Measurements from ENCODE around the gene NXPH4. TPM values are rescaled to one million over a fixed set of nuclear protein-coding genes. Genes with fewer than 3 reads are reported as not detected.

NXPH4 gene
- total and polyA plus RNA-seq, 12 donors: 0.06 to 3.7 (median 0.46) TPM; not detected in 3

DNA sequence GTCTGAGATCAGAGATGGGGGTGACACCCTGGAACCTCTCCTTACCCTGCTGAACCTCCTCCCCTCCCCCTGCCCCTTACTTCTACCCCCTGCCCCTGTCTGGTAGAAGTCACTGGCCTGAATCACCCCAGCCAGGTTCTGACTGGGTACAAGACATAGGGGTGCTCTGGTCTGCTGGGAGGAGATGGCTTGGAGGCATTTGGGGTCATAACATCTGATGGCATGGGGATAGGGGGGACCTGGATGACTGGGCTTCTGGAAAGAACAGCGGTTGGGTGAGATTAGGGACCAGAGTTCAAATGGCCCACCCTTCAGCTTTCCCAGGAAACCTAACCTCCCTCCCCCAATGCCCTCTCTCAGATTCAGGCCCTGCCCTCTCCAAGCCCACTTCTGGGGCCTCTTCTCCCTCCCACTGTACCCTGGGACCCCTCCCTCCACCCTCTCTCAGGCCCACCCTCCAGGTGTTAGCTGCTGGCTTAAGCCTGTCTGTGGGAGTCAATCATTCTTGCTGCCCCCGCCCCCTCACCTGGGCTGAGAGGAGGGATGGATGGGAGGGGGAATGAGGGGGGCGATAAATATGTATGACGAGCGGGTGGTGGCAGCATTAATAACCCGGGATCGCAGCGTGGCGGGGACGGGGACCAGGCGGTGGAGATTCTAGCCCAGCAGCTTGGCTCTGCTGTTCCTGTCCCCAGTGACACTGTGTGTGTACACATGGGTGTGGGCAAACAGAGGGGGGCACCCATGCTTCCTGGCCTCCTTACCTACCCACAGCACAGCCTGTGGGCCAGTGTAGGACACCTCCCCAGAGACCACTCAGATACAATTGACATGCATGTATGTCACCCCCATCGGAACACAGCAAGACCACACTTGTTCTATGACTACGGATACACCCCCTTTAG, 5.9 kb downstream of the NXPH4 start:
- DNase-seq: no peak
- 51 to 63% (median 54%) methylated on average over 4 to 13 of the region's 13 CpGs for WGBS, 4 donors
- no peak overlapping the region for H3K4me3 ChIP-seq
- H3K9me3 ChIP-seq (replicated peaks in 1 of 3): no peaks in the 10 kb centered on the region
- intact Hi-C loops (cut with DNase I): no loop called here
- H3K4me1 ChIP-seq (replicated peaks in 1 of 2): peaks cover 0 to 1% of the 10 kb centered on the region in 2 donors
- H3K36me3 ChIP-seq (replicated peaks in 1 of 2): no peaks in the 10 kb centered on the region
- H3K27ac ChIP-seq: no peak overlapping the region
- peaks cover 86% of the 10 kb centered on the region for H3K27me3 ChIP-seq
- TF ChIP-seq, protein P1, sequence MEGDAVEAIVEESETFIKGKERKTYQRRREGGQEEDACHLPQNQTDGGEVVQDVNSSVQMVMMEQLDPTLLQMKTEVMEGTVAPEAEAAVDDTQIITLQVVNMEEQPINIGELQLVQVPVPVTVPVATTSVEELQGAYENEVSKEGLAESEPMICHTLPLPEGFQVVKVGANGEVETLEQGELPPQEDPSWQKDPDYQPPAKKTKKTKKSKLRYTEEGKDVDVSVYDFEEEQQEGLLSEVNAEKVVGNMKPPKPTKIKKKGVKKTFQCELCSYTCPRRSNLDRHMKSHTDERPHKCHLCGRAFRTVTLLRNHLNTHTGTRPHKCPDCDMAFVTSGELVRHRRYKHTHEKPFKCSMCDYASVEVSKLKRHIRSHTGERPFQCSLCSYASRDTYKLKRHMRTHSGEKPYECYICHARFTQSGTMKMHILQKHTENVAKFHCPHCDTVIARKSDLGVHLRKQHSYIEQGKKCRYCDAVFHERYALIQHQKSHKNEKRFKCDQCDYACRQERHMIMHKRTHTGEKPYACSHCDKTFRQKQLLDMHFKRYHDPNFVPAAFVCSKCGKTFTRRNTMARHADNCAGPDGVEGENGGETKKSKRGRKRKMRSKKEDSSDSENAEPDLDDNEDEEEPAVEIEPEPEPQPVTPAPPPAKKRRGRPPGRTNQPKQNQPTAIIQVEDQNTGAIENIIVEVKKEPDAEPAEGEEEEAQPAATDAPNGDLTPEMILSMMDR (IDR thresholded peaks at IDR 0.05): no peak
- TF ChIP-seq POLR2A (IDR thresholded peaks at IDR 0.05): no peak

DNA sequence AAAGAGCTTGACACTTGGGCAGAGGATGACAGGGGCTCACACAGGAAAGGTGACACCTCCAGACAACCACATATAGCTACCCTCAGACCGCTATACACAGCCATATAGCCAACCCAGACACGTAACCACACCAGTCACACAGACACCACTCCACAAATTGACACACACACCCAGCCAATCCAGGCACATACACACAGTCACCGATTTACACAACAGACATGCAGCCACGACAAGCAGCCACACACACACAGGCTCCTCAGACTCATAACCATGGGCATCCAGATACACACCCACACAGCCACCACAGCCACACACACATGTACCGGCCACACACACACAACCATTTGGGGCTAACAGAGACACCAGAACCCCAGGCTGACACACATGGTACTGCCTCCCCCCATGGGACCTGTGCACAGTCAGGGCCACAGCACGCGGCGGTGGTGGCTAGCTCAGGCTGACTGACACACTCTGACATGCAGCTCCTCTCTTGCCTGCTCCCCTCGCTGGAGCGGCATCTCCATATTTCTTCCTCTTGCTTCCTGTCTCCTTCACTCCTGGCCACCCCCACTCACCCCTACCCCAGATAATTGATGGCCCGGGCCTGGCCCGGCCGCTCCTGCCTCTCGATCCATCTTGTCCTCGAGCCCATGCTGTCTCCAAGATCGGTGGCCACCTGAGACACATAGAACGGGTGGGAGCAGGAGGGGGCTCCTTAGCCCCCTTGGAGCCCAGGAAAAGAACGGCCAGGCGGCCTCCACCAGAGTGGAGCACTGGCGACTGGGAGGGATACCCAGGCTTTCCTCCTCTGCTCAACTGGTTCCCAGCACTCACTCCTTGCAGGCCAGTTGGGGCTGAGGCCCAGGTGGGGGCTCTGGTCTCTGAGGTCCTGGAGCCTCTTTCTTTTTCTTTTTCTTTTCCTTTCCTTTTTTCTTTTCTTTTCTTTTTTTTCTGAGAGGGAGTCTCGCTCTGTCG, 6.9 kb downstream of the NXPH4 start:
- Histone ChIP-seq H3K9me3 (replicated peaks in 1 of 3) (no peaks in the 10 kb centered on the region), H3K27ac (no peak overlapping the region), H3K36me3 (replicated peaks in 1 of 2) (no peaks in the 10 kb centered on the region), H3K4me3 (no peak overlapping the region), H3K27me3 (peaks cover 80% of the 10 kb centered on the region), H3K4me1 (replicated peaks in 1 of 2) (no peaks in the 10 kb centered on the region)
- 56 to 76% (median 65%) methylated on average over 16 to 22 of the region's 22 CpGs for WGBS, 4 donors
- intact Hi-C loops (cut with DNase I): no loop called here
- TF ChIP-seq POLR2A (IDR thresholded peaks at IDR 0.05): no peak
- TF ChIP-seq, protein P1 (IDR thresholded peaks at IDR 0.05): no peak
- DNase-seq: no peak

DNA sequence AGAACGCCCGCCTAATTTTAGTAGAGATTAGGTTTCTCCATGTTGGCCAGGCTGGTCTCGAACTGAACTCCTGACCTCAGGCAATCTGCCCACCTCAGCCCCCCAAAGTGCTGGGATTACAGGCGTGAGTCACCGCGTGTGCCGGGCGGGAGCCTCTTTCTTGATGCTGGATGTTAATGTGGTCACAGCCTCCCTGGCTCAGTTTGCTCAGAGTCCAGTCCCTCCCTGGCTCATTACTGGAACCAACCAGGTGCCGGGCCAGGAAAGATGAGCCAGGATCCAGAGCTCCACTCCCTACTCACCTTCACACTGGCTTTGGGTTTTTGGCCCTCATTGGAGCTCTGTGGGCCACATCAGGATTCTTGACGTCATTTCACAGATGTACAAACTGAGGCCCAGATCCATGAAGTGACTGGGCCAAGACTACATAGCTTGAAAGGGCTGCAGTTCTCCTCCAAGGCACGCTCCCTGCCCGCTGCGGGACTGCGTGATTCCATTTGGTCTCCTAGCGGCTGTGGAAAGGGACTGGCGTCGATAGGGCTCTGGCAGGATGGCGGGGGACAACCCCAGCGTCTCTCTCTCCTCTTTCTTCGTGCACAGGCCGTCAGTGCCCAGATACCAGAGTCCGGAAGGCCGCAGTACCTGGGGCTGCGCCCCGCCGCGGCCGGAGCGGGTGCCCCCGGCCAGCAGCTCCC, 7.8 kb downstream of the NXPH4 start:
- 44 to 72% (median 57%) methylated on average over 13 to 30 of the region's 30 CpGs for WGBS, 4 donors
- Histone ChIP-seq H3K36me3 (replicated peaks in 1 of 2) (no peaks in the 10 kb centered on the region), H3K27ac (no peak overlapping the region), H3K9me3 (replicated peaks in 1 of 3) (no peaks in the 10 kb centered on the region), H3K27me3 (peaks cover 75% of the 10 kb centered on the region), H3K4me1 (replicated peaks in 1 of 2) (no peaks in the 10 kb centered on the region), H3K4me3 (no peak overlapping the region)
- intact Hi-C loops (cut with DNase I): no loop called here
- no peak for DNase-seq
- TF ChIP-seq, protein P1 (IDR thresholded peaks at IDR 0.05): no peak
- TF ChIP-seq POLR2A (IDR thresholded peaks at IDR 0.05): no peak

All from adrenal gland (tissue), 12 donors.